HEK293T (cell line): ENCODE data around the gene LCN12.

Source experiments
- CTCF ChIA-PET: fragments of 350-600 bp; formaldehyde crosslinking; extraction: SDS; loops from one replicate; lab custom pipeline; 2021; ENCODE audit warnings: antibody characterized with exemption, inconsistent platforms; lab: Yijun Ruan, JAX
- POLR2A ChIA-PET: fragments of 350-600 bp; formaldehyde crosslinking; extraction: SDS; loops from one replicate; lab custom pipeline; 2020; ENCODE audit warnings: antibody characterized with exemption, inconsistent platforms; lab: Yijun Ruan, JAX
- DNase-seq: peaks from one replicate; pipeline ENCODE4 v3.0.0; 2012; ENCODE audit warnings: mixed read lengths; ENCODE audit errors: extremely low spot score
- ARNT ChIP-seq: fragments of 450-650 bp; IDR thresholded peaks from 2 replicates; pipeline ENCODE4 v1.6.1; 2017; ENCODE audit warnings: mild to moderate bottlenecking
- BHLHE40 ChIP-seq: fragments of 450-650 bp; IDR thresholded peaks from 2 replicates; pipeline ENCODE4 v1.6.1; 2016; ENCODE audit warnings: mild to moderate bottlenecking, moderate library complexity, borderline replicate concordance
- CTBP1 ChIP-seq: fragments of 450-650 bp; IDR thresholded peaks from 2 replicates; pipeline ENCODE4 v1.6.1; 2016; ENCODE audit warnings: borderline replicate concordance
- ELF4 ChIP-seq: fragments of 450-650 bp; IDR thresholded peaks from 2 replicates; pipeline ENCODE4 v1.6.1; 2017; ENCODE audit warnings: antibody characterized with exemption
- FOXA1 ChIP-seq: fragments of 450-650 bp; IDR thresholded peaks from 2 replicates; pipeline ENCODE4 v1.6.1; 2016; ENCODE audit warnings: mild to moderate bottlenecking
- FOXK2 ChIP-seq: fragments of 450-650 bp; IDR thresholded peaks from 2 replicates; pipeline ENCODE4 v1.6.1; 2016; ENCODE audit warnings: mild to moderate bottlenecking
- FOXM1 ChIP-seq: fragments of 450-650 bp; IDR thresholded peaks from 2 replicates; pipeline ENCODE4 v1.6.1; 2017; ENCODE audit warnings: mild to moderate bottlenecking, borderline replicate concordance
- HDGF ChIP-seq: fragments of 450-650 bp; IDR thresholded peaks from 2 replicates; pipeline ENCODE4 v1.6.1; 2017; ENCODE audit warnings: antibody characterized with exemption, borderline replicate concordance
- L3MBTL2 ChIP-seq: fragments of 450-650 bp; conservative IDR thresholded peaks from 2 replicates; pipeline ENCODE4 v1.6.1; 2016; ENCODE audit warnings: mild to moderate bottlenecking
- LEF1 ChIP-seq: fragments of 450-650 bp; IDR thresholded peaks from 2 replicates; pipeline ENCODE4 v1.6.1; 2017; ENCODE audit warnings: mild to moderate bottlenecking, borderline replicate concordance
- NFRKB ChIP-seq: fragments of 450-650 bp; IDR thresholded peaks from 2 replicates; pipeline ENCODE4 v1.6.1; 2016; ENCODE audit warnings: mild to moderate bottlenecking, moderate library complexity
- SP1 ChIP-seq: fragments of 450-650 bp; IDR thresholded peaks from 2 replicates; pipeline ENCODE4 v1.6.1; 2017
- SUZ12 ChIP-seq: fragments of 450-650 bp; IDR thresholded peaks from 2 replicates; pipeline ENCODE4 v1.6.1; 2016; ENCODE audit warnings: mild to moderate bottlenecking
- TARDBP ChIP-seq: fragments of 450-650 bp; IDR thresholded peaks from 2 replicates; pipeline ENCODE4 v1.6.1; 2016
- ZNF384 ChIP-seq: fragments of 450-650 bp; IDR thresholded peaks from 2 replicates; pipeline ENCODE4 v1.6.1; 2016
- TF ChIP-seq, protein P1 (sequence below): fragments of 450-650 bp; IDR thresholded peaks from 2 replicates; pipeline ENCODE4 v1.6.1; 2016

LCN12 gene

GRCh38 chr9:136955202-136955942 is 3.3 kb downstream of the LCN12 start:
- TF ChIP-seq HDGF (no peak), ELF4 (no peak), FOXM1 (no peak), LEF1 (no peak), L3MBTL2 (no peak), BHLHE40 (no peak), TARDBP (no peak), FOXK2 (no peak), ZNF384 (no peak), NFRKB (no peak), ARNT (no peak), SP1 (no peak)
- TF ChIP-seq, protein P1, sequence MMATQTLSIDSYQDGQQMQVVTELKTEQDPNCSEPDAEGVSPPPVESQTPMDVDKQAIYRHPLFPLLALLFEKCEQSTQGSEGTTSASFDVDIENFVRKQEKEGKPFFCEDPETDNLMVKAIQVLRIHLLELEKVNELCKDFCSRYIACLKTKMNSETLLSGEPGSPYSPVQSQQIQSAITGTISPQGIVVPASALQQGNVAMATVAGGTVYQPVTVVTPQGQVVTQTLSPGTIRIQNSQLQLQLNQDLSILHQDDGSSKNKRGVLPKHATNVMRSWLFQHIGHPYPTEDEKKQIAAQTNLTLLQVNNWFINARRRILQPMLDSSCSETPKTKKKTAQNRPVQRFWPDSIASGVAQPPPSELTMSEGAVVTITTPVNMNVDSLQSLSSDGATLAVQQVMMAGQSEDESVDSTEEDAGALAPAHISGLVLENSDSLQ, result no peak
- ChIA-PET POLR2A (interaction anchor here (0.9 kb wide), 1 partner anchor 37 kb away, joined by 3 read pairs; the partner anchor contains the start of gene PAXX), CTCF (no interaction called here)
- no peak for DNase-seq

DNA sequence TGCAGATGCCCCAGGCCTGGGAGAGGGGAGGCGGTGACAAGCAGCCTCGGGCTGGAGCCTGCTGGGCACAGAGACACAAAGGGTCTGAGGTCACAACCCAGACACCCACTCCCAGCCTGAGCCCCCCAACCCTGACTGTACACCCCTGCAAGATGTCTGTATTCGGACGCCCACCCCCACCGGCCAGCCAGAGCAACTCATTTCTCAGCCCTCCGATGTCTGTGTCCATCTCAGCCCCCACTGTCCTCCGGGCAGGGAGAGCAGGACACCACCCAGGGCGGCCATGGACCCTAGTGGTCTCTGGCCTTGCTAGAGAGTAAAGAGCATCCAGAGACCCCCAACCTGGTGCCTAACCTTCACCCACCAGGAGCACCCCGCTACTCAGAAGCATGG is 3.9 kb downstream of the LCN12 start:
- ChIA-PET CTCF (no interaction called here), POLR2A (no interaction called here)
- TF ChIP-seq ELF4, result no peak
- no peak for TF ChIP-seq FOXA1
- no peak for DNase-seq

DNA sequence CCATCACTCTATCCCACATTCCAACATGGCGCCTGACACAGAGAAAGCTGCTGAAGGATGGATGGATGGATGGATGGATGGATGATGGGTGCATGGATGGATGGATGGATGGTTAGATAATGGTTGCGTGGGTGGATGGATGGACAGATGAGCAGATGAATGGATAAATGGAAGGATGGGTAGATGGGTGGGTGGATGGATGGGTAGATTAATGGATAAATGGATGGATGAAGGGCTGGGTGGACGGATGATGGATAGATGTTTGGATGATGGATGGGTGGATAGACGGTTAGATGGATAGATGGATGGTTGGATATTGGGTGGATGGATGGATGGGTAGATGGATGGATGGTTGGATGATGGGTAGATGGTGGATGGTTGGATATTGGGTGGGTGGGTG is 4.5 kb downstream of the LCN12 start:
- POLR2A ChIA-PET, result no interaction called here
- CTCF ChIA-PET, result no interaction called here
- TF ChIP-seq SP1 (no peak), LEF1 (no peak)
- no peak for DNase-seq

DNA sequence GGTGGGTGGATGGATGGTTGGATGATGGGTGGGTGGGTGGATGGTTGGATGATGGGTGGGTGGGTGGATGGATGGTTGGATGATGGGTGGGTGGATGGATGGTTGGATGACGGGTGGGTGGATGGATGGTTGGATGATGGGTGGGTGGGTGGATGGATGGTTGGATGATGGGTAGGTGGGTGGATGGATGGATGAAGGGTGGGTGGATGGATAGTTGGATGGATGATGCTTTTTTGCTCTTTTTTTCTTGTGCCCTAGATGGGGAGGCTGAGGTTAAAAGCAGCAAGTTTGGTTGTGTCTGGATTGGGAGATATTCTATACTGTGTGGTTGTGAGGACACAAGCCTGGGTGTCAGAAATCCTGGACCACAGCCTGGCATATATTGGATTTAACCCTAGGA is 5.4 kb downstream of the LCN12 start:
- DNase-seq, result no peak
- CTCF ChIA-PET, result no interaction called here
- TF ChIP-seq SUZ12, result no peak
- no peak for TF ChIP-seq HDGF
- no peak for TF ChIP-seq ELF4
- TF ChIP-seq L3MBTL2, result no peak
- no peak for TF ChIP-seq TARDBP
- TF ChIP-seq FOXK2, result no peak
- no peak for TF ChIP-seq CTBP1
- POLR2A ChIA-PET, result no interaction called here

- CTCF ChIA-PET, result no interaction called here
- TF ChIP-seq ZNF384 (no peak), BHLHE40 (no peak)
- POLR2A ChIA-PET, result no interaction called here
These were observed 5.8 kb downstream of the LCN12 start for GRCh38 chr9:136957901-136958300.

GRCh38 chr9:136958473-136958872 is 6.4 kb downstream of the LCN12 start:
- ChIA-PET POLR2A (no interaction called here), CTCF (no interaction called here)
- TF ChIP-seq NFRKB (no peak), FOXK2 (no peak), ARNT (no peak), ELF4 (no peak), BHLHE40 (no peak), LEF1 (no peak), HDGF (no peak), SUZ12 (no peak), SP1 (no peak), FOXM1 (no peak), CTBP1 (no peak), FOXA1 (no peak), TARDBP (no peak), L3MBTL2 (no peak), ZNF384 (no peak)
- TF ChIP-seq, protein P1, result no peak
- no peak for DNase-seq

More at GRCh38 chr9:136957901-136958300, 5.8 kb downstream of the LCN12 start:
- DNase-seq, result no peak

- DNase-seq, result no peak
- CTCF ChIA-PET, result interaction anchor here (0.9 kb wide), 1 partner anchor 70 kb away, joined by 3 read pairs; no protein-coding TSS in a partner anchor
- POLR2A ChIA-PET, result interaction anchor here (0.7 kb wide), 1 partner anchor 8 kb away, joined by 3 read pairs; no protein-coding TSS in a partner anchor
- no peak for TF ChIP-seq NFRKB
These were observed 7.1 kb downstream of the LCN12 start for GRCh38 chr9:136958898-136959850.
